ENCODE measurements around the gene SRPK2. TPM values are rescaled to one million over a fixed set of nuclear protein-coding genes. Genes with fewer than 3 reads are reported as not detected.
"Not testable (repeated sequence)": the region's sequence is repeated elsewhere in the genome, so short reads cannot be mapped to it uniquely, and the experiment has no call there.

The SRPK2 gene
- polyA plus RNA-seq, 1 of the 3 experiments (the other 2 are of a cell fraction): 15.4 TPM

DNA sequence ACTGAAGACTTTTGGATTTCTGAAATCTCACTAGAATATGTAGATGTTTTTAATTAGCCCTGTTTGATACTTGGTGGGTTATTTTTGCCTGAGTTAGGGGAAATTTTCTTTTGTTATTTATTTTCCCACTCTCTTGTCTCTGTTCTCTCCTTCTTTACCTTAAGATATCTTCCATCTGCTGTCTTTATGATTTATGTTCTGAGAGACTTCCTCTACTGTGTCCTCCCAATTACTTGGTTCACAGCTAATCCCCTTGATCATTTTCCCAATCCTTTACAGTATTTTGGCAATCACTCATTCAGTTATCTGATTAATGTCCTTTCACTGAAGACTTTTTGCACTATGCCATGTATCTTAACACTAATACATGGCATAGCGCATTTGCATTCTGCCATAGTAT, 49.5 kb upstream of the SRPK2 start:
- peaks cover 0 to 4% of the 10 kb centered on the region in 2 experiments; a peak in 1 of 4 replicates for H3K4me1 ChIP-seq (ENCODE audit: control insufficient read depth in 1 of 2, insufficient read depth in 2 of 2, low read depth in 1 of 2, low read length in 1 of 2)
- H2AFZ ChIP-seq (ENCODE audit: low read depth): no peak overlapping the region
- H3K4me2 ChIP-seq: no peak overlapping the region
- H3K79me2 ChIP-seq (ENCODE audit: insufficient read depth): no peaks in the 10 kb centered on the region
- H4K20me1 ChIP-seq (ENCODE audit: insufficient read depth): no peaks in the 10 kb centered on the region
- POLR2A ChIA-PET: no interaction called here
- H3K4me3 ChIP-seq (ENCODE audit: low read depth in 2 of 2, low read length in 1 of 2): no peak overlapping the region
- WGBS (ENCODE audit: low lambda C conversion rate): 97% methylated on average over 1 of the region's 1 CpG
- DNase-seq: no peak
- no peaks in the 10 kb centered on the region for H3K36me3 ChIP-seq (replicated peaks in 1 of 2; ENCODE audit: control insufficient read depth in 1 of 2, insufficient read depth in 2 of 2, low read length in 1 of 2)
- CTCF ChIA-PET: interaction anchor here (1.9 kb wide), 1 partner anchor 9 kb away, joined by 12 read pairs; no protein-coding TSS in a partner anchor
- H3K9me3 ChIP-seq: no peaks in the 10 kb centered on the region
- no peaks in the 10 kb centered on the region for H3K9me2 ChIP-seq
- H3K9ac ChIP-seq: no peak overlapping the region
- H3F3A ChIP-seq (replicated peaks; ENCODE audit: insufficient read depth): peaks cover 11% of the 10 kb centered on the region
- no peaks in the 10 kb centered on the region for H3K27me3 ChIP-seq (ENCODE audit: insufficient read depth)
- H3K27ac ChIP-seq (ENCODE audit: low read depth in 2 of 2, low read length in 1 of 2): no peak overlapping the region
- TF ChIP-seq CHD2 (IDR thresholded peaks at IDR 0.05; ENCODE audit: low read length, partially characterized antibody) (no peak), EP300 (IDR thresholded peaks at IDR 0.05; ENCODE audit: borderline replicate concordance in 1 of 2, low read depth in 1 of 2, low read length in 1 of 2) (no peak), RFX5 (IDR thresholded peaks at IDR 0.05; ENCODE audit: low read length) (no peak), TCF12 (IDR thresholded peaks at IDR 0.05) (no peak), EZH2phosphoT487 (IDR thresholded peaks at IDR 0.05; ENCODE audit: borderline replicate concordance, low read depth) (no peak), GATA2 (CRISPR knock-in tag; IDR thresholded peaks at IDR 0.05) (no peak), NFIC (IDR thresholded peaks at IDR 0.05; ENCODE audit: borderline replicate concordance) (no peak), RAD21 (IDR thresholded peaks at IDR 0.05; ENCODE audit: low read length) (no peak), ELF1 (IDR thresholded peaks at IDR 0.05) (no peak), FOXM1 (IDR thresholded peaks at IDR 0.05; ENCODE audit: low read depth) (no peak), MXI1 (IDR thresholded peaks at IDR 0.05; ENCODE audit: low read depth, low read length) (no peak), RXRA (IDR thresholded peaks at IDR 0.05; ENCODE audit: borderline replicate concordance, low read depth) (no peak), JUND (IDR thresholded peaks at IDR 0.05) (no peak), RCOR1 (IDR thresholded peaks at IDR 0.05; ENCODE audit: low read length) (no peak), FOXJ3 (CRISPR knock-in tag; IDR thresholded peaks at IDR 0.05) (no peak)
- TF ChIP-seq, protein P1, sequence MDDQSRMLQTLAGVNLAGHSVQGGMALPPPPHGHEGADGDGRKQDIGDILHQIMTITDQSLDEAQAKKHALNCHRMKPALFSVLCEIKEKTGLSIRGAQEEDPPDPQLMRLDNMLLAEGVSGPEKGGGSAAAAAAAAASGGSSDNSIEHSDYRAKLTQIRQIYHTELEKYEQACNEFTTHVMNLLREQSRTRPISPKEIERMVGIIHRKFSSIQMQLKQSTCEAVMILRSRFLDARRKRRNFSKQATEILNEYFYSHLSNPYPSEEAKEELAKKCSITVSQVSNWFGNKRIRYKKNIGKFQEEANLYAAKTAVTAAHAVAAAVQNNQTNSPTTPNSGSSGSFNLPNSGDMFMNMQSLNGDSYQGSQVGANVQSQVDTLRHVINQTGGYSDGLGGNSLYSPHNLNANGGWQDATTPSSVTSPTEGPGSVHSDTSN (IDR thresholded peaks at IDR 0.05): no peak
- TF ChIP-seq, protein P2, sequence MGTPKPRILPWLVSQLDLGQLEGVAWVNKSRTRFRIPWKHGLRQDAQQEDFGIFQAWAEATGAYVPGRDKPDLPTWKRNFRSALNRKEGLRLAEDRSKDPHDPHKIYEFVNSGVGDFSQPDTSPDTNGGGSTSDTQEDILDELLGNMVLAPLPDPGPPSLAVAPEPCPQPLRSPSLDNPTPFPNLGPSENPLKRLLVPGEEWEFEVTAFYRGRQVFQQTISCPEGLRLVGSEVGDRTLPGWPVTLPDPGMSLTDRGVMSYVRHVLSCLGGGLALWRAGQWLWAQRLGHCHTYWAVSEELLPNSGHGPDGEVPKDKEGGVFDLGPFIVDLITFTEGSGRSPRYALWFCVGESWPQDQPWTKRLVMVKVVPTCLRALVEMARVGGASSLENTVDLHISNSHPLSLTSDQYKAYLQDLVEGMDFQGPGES (IDR thresholded peaks at IDR 0.05; ENCODE audit: low read depth, low read length): no peak
- TF ChIP-seq, protein P3, sequence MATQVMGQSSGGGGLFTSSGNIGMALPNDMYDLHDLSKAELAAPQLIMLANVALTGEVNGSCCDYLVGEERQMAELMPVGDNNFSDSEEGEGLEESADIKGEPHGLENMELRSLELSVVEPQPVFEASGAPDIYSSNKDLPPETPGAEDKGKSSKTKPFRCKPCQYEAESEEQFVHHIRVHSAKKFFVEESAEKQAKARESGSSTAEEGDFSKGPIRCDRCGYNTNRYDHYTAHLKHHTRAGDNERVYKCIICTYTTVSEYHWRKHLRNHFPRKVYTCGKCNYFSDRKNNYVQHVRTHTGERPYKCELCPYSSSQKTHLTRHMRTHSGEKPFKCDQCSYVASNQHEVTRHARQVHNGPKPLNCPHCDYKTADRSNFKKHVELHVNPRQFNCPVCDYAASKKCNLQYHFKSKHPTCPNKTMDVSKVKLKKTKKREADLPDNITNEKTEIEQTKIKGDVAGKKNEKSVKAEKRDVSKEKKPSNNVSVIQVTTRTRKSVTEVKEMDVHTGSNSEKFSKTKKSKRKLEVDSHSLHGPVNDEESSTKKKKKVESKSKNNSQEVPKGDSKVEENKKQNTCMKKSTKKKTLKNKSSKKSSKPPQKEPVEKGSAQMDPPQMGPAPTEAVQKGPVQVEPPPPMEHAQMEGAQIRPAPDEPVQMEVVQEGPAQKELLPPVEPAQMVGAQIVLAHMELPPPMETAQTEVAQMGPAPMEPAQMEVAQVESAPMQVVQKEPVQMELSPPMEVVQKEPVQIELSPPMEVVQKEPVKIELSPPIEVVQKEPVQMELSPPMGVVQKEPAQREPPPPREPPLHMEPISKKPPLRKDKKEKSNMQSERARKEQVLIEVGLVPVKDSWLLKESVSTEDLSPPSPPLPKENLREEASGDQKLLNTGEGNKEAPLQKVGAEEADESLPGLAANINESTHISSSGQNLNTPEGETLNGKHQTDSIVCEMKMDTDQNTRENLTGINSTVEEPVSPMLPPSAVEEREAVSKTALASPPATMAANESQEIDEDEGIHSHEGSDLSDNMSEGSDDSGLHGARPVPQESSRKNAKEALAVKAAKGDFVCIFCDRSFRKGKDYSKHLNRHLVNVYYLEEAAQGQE (IDR thresholded peaks at IDR 0.05; ENCODE audit: low read depth, low read length): no peak
- TF ChIP-seq, protein P4, sequence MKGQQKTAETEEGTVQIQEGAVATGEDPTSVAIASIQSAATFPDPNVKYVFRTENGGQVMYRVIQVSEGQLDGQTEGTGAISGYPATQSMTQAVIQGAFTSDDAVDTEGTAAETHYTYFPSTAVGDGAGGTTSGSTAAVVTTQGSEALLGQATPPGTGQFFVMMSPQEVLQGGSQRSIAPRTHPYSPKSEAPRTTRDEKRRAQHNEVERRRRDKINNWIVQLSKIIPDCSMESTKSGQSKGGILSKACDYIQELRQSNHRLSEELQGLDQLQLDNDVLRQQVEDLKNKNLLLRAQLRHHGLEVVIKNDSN (IDR thresholded peaks at IDR 0.05; ENCODE audit: borderline replicate concordance, low read depth): no peak
- TF ChIP-seq, protein P5, sequence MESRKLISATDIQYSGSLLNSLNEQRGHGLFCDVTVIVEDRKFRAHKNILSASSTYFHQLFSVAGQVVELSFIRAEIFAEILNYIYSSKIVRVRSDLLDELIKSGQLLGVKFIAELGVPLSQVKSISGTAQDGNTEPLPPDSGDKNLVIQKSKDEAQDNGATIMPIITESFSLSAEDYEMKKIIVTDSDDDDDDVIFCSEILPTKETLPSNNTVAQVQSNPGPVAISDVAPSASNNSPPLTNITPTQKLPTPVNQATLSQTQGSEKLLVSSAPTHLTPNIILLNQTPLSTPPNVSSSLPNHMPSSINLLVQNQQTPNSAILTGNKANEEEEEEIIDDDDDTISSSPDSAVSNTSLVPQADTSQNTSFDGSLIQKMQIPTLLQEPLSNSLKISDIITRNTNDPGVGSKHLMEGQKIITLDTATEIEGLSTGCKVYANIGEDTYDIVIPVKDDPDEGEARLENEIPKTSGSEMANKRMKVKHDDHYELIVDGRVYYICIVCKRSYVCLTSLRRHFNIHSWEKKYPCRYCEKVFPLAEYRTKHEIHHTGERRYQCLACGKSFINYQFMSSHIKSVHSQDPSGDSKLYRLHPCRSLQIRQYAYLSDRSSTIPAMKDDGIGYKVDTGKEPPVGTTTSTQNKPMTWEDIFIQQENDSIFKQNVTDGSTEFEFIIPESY (IDR thresholded peaks at IDR 0.05; ENCODE audit: borderline replicate concordance, low read depth): no peak

DNA sequence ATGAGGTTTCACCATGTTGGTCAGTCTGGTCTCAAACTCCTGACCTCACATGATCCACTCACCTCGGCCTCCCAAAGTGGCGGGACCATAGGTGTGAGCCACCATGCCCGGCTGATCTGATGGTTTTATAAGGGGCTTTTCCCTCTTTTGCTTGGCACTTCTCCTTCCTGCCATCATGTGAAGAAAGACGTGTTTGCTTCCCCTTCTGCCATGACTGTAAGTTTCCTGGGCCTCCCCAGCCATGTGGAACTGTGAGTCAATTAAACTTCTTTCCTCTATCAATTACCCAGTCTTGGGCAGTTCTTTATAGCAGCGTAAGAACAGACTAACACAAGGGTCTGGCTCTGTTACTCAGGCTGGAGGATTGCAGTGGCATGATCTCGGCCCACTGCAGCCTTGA, 48.6 kb upstream of the SRPK2 start:
- H3K9me2 ChIP-seq; CTCF ChIA-PET; H3K4me1 ChIP-seq (ENCODE audit: control insufficient read depth in 1 of 2, insufficient read depth in 2 of 2, low read depth in 1 of 2, low read length in 1 of 2); H3K9me3 ChIP-seq; H3K4me2 ChIP-seq; H2AFZ ChIP-seq (ENCODE audit: low read depth); H3K27ac ChIP-seq (ENCODE audit: low read depth in 2 of 2, low read length in 1 of 2); H3K4me3 ChIP-seq (ENCODE audit: low read depth in 2 of 2, low read length in 1 of 2); H3K9ac ChIP-seq; H4K20me1 ChIP-seq (ENCODE audit: insufficient read depth); H3K79me2 ChIP-seq (ENCODE audit: insufficient read depth); POLR2A ChIA-PET; DNase-seq; H3K27me3 ChIP-seq (ENCODE audit: insufficient read depth); H3K36me3 ChIP-seq (replicated peaks in 1 of 2; ENCODE audit: control insufficient read depth in 1 of 2, insufficient read depth in 2 of 2, low read length in 1 of 2): not testable (repeated sequence)
- peaks cover 11% of the 10 kb centered on the region for H3F3A ChIP-seq (replicated peaks; ENCODE audit: insufficient read depth)
- 89% methylated on average over 6 of the region's 6 CpGs for WGBS (ENCODE audit: low lambda C conversion rate)

All from SK-N-SH (cell line).